ENCODE data around the gene OGFRL1.
A peak's percentile ranks its signal among the peaks of the same experiment; 100 is the strongest.

The OGFRL1 gene

GRCh38 chr6:71330501-71330900 is 41.9 kb downstream of the OGFRL1 start:
- no peak for DNase-seq (ENCODE audit: low read depth)
- TF ChIP-seq CTCF (conservative IDR thresholded peaks at IDR 0.05; ENCODE audit: low read depth, low read length) = no peak
- H3K4me3 ChIP-seq (ENCODE audit: low read depth, low read length) = no peak overlapping the region

GRCh38 chr6:71332012-71332411 is 43.4 kb downstream of the OGFRL1 start:
- H3K4me3 ChIP-seq (ENCODE audit: low read depth, low read length) = no peak overlapping the region
- no peak for TF ChIP-seq CTCF (conservative IDR thresholded peaks at IDR 0.05; ENCODE audit: low read depth, low read length)
- no peak for DNase-seq (ENCODE audit: low read depth)

GRCh38 chr6:71333050-71333449 is 44.4 kb downstream of the OGFRL1 start:
- H3K4me3 ChIP-seq (ENCODE audit: low read depth, low read length) = no peak overlapping the region
- no peak for TF ChIP-seq CTCF (conservative IDR thresholded peaks at IDR 0.05; ENCODE audit: low read depth, low read length)
- DNase-seq (ENCODE audit: low read depth) = no peak

GRCh38 chr6:71333697-71334096 is 45.1 kb downstream of the OGFRL1 start:
- DNase-seq (ENCODE audit: low read depth) = peak; percentile 83
- H3K4me3 ChIP-seq (ENCODE audit: low read depth, low read length) = no peak overlapping the region
- no peak for TF ChIP-seq CTCF (conservative IDR thresholded peaks at IDR 0.05; ENCODE audit: low read depth, low read length)

- no peak overlapping the region for H3K4me3 ChIP-seq (ENCODE audit: low read depth, low read length)
- TF ChIP-seq CTCF (conservative IDR thresholded peaks at IDR 0.05; ENCODE audit: low read depth, low read length) = no peak
- DNase-seq (ENCODE audit: low read depth) = no peak
Observed at GRCh38 chr6:71334768-71335167, 46.2 kb downstream of the OGFRL1 start.

- TF ChIP-seq CTCF (conservative IDR thresholded peaks at IDR 0.05; ENCODE audit: low read depth, low read length) = no peak
- no peak overlapping the region for H3K4me3 ChIP-seq (ENCODE audit: low read depth, low read length)
- DNase-seq (ENCODE audit: low read depth) = no peak
Observed at GRCh38 chr6:71335544-71335943, 46.9 kb downstream of the OGFRL1 start.

GRCh38 chr6:71336901-71337300 is 48.3 kb downstream of the OGFRL1 start:
- no peak for TF ChIP-seq CTCF (conservative IDR thresholded peaks at IDR 0.05; ENCODE audit: low read depth, low read length)
- no peak for DNase-seq (ENCODE audit: low read depth)
- H3K4me3 ChIP-seq (ENCODE audit: low read depth, low read length) = no peak overlapping the region

Data from choroid plexus epithelial cell (primary cell).